Neural progenitor cell (in vitro differentiated cells): ENCODE data around the gene GAB1.

Experiments
- EZH2 ChIP-seq: fragments of 200-600 bp; sonication (generic); IDR thresholded peaks from 2 replicates; pipeline ENCODE4 v1.6.1; 2017; ENCODE audit warnings: antibody characterized with exemption, mild to moderate bottlenecking, moderate library complexity
- TF ChIP-seq, protein P1 (sequence below): fragments of 200-600 bp; sonication (generic); IDR thresholded peaks from 2 replicates; pipeline ENCODE4 v1.5.1; 2017; ENCODE audit warnings: antibody characterized with exemption, mild to moderate bottlenecking

DNA sequence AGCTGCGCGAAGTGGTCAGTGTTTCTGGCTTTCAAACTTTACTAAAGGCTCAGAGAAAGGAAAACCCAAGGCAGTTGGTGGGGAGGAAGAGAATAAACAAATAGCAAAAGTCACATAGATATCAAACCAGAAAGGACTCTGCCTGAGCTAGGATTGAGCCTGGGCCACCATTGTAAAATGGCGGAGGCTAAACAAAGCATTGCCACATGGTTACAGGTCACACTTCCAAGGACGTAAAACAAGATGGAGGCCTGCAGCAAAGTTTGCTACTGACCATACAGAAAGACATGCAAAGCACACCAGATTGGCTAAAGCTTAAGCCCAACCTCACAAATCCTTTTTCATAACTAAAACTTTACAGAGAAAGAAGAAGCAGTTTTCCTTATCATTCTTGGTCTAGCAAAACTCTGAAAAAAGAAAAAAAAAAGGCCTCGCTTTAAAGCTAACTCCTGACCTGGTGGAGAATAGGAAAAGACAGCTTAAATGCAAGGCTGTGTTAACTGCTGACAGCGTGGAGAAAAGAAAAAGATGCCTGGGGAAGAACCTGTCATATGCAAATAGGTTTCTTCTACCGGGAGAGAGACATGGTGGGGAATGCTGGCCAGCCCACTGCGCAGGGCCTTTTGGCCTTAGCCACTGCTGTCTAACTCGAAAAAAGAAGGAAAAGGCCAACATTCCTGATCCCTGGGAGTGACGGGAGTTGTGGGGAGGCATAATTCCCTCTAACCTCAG lies 95.0 kb downstream of the GAB1 start:
- TF ChIP-seq, protein P1, sequence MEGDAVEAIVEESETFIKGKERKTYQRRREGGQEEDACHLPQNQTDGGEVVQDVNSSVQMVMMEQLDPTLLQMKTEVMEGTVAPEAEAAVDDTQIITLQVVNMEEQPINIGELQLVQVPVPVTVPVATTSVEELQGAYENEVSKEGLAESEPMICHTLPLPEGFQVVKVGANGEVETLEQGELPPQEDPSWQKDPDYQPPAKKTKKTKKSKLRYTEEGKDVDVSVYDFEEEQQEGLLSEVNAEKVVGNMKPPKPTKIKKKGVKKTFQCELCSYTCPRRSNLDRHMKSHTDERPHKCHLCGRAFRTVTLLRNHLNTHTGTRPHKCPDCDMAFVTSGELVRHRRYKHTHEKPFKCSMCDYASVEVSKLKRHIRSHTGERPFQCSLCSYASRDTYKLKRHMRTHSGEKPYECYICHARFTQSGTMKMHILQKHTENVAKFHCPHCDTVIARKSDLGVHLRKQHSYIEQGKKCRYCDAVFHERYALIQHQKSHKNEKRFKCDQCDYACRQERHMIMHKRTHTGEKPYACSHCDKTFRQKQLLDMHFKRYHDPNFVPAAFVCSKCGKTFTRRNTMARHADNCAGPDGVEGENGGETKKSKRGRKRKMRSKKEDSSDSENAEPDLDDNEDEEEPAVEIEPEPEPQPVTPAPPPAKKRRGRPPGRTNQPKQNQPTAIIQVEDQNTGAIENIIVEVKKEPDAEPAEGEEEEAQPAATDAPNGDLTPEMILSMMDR: no peak
- TF ChIP-seq EZH2: no peak
